ENCODE data around the gene ADGRA1. TPM values are rescaled to one million over a fixed set of nuclear protein-coding genes. Genes with fewer than 3 reads are reported as not detected.

The ADGRA1 gene
- total RNA-seq, 1 donor, result not detected

- TF ChIP-seq CTCF (IDR thresholded peaks at IDR 0.05; ENCODE audit: insufficient read depth, low read length), result no peak
- DNase-seq (ENCODE audit: low read depth), result no peak
Measured at GRCh38 chr10:133060022-133060421, 27.7 kb upstream of the ADGRA1 start.

GRCh38 chr10:133060466-133060865, 27.3 kb upstream of the ADGRA1 start:
- TF ChIP-seq CTCF (IDR thresholded peaks at IDR 0.05; ENCODE audit: insufficient read depth, low read length), result no peak
- no peak overlapping the region for H3K4me3 ChIP-seq (ENCODE audit: low read depth, low read length)
- DNase-seq (ENCODE audit: low read depth), result no peak

More at GRCh38 chr10:133060022-133060421, 27.7 kb upstream of the ADGRA1 start:
- no peak overlapping the region for H3K4me3 ChIP-seq (ENCODE audit: low read depth, low read length)

- no peak for DNase-seq (ENCODE audit: low read depth)
- no peak for TF ChIP-seq CTCF (IDR thresholded peaks at IDR 0.05; ENCODE audit: insufficient read depth, low read length)
- no peak overlapping the region for H3K4me3 ChIP-seq (ENCODE audit: low read depth, low read length)
Measured at GRCh38 chr10:133060881-133061280, 26.8 kb upstream of the ADGRA1 start.

GRCh38 chr10:133061296-133062038, 26.3 kb upstream of the ADGRA1 start:
- H3K4me3 ChIP-seq (ENCODE audit: low read depth, low read length), result no peak overlapping the region
- no peak for DNase-seq (ENCODE audit: low read depth)
- no peak for TF ChIP-seq CTCF (IDR thresholded peaks at IDR 0.05; ENCODE audit: insufficient read depth, low read length)

- no peak overlapping the region for H3K4me3 ChIP-seq (ENCODE audit: low read depth, low read length)
- DNase-seq (ENCODE audit: low read depth), result no peak
- no peak for TF ChIP-seq CTCF (IDR thresholded peaks at IDR 0.05; ENCODE audit: insufficient read depth, low read length)
Measured at GRCh38 chr10:133062085-133062484, 25.6 kb upstream of the ADGRA1 start.

GRCh38 chr10:133062635-133063034, 25.1 kb upstream of the ADGRA1 start:
- no peak overlapping the region for H3K4me3 ChIP-seq (ENCODE audit: low read depth, low read length)
- no peak for TF ChIP-seq CTCF (IDR thresholded peaks at IDR 0.05; ENCODE audit: insufficient read depth, low read length)
- DNase-seq (ENCODE audit: low read depth), result no peak
